OCI-LY7 (cell line): ENCODE results near the gene TOR2A.
A peak's percentile ranks its signal among the peaks of the same experiment; 100 is the strongest.

Source experiments
- EZH2phosphoT487 ChIP-seq: fragments of 200-600 bp; sonication (generic); IDR thresholded peaks from 2 replicates; pipeline ENCODE4 v1.6.1; 2018; ENCODE audit warnings: low read depth, borderline replicate concordance, mild to moderate bottlenecking, mixed run types, antibody characterized with exemption, low read length, moderate library complexity, mixed read lengths
- TF ChIP-seq, protein P1 (sequence below): fragments of 200-600 bp; sonication (generic); conservative IDR thresholded peaks from 2 replicates; pipeline ENCODE4 v1.5.1; 2014; ENCODE audit warnings: mild to moderate bottlenecking, antibody characterized with exemption, low read length, moderate library complexity, mixed read lengths

DNA sequence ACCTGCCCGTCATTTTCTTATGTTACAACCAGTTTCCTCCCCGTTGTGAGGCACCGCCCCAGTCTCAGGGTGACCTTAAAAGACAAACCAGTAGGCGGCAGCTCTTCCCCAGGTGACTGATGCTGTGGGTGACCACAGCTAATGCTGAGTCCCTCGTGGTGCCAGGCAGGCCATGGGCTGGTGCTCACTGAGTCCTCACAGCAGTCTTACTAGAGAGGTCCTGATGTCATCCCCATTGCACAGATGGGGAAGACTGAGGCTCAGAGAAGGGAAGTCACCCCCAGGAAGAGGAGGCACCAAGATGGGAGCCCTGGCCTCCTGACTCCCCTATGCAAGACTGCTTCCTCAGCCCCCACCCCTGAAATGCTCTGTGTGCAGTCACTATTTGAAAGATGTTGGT lies 27.3 kb downstream of the TOR2A start:
- TF ChIP-seq, protein P1, sequence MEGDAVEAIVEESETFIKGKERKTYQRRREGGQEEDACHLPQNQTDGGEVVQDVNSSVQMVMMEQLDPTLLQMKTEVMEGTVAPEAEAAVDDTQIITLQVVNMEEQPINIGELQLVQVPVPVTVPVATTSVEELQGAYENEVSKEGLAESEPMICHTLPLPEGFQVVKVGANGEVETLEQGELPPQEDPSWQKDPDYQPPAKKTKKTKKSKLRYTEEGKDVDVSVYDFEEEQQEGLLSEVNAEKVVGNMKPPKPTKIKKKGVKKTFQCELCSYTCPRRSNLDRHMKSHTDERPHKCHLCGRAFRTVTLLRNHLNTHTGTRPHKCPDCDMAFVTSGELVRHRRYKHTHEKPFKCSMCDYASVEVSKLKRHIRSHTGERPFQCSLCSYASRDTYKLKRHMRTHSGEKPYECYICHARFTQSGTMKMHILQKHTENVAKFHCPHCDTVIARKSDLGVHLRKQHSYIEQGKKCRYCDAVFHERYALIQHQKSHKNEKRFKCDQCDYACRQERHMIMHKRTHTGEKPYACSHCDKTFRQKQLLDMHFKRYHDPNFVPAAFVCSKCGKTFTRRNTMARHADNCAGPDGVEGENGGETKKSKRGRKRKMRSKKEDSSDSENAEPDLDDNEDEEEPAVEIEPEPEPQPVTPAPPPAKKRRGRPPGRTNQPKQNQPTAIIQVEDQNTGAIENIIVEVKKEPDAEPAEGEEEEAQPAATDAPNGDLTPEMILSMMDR = peak; percentile 69
- TF ChIP-seq EZH2phosphoT487 = no peak
